Right lung (tissue), 10 donors: Measurements from ENCODE around the gene GADL1. TPM values are rescaled to one million over a fixed set of nuclear protein-coding genes. Genes with fewer than 3 reads are reported as not detected.

Source experiments
- DNase-seq, 2 donors: peaks; one replicate each; pipeline ENCODE4 v3.0.0-alpha.2; 2013
- long read RNA-seq, 8 donors: transcript quantifications; one replicate each; lab custom pipeline, GENCODE V29; 2026
- polyA plus RNA-seq, 5 donors: library from polyadenylated mRNA; unstranded; fragments of 120-200 nt; gene quantifications; one replicate each; pipeline versions ENCODE4 v1.2.1 to v1.2.3, GENCODE V29; 2013; ENCODE audit warnings: inconsistent platforms in 1 of 5, low replicate concordance in 1 of 5; ENCODE audit not compliant: insufficient read length in 5 of 5, insufficient read depth in 1 of 5

GADL1 gene, protein sequence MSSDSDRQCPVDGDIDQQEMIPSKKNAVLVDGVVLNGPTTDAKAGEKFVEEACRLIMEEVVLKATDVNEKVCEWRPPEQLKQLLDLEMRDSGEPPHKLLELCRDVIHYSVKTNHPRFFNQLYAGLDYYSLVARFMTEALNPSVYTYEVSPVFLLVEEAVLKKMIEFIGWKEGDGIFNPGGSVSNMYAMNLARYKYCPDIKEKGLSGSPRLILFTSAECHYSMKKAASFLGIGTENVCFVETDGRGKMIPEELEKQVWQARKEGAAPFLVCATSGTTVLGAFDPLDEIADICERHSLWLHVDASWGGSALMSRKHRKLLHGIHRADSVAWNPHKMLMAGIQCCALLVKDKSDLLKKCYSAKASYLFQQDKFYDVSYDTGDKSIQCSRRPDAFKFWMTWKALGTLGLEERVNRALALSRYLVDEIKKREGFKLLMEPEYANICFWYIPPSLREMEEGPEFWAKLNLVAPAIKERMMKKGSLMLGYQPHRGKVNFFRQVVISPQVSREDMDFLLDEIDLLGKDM
- 1 to 10 TPM in 4 of 5 donors, under 1 TPM in 1; 0.88 to 2.7 (median 1.1) TPM for polyA plus RNA-seq
- long read RNA-seq, donor 1 = 0 reads
- long read RNA-seq, donor 2, partial matches to known transcripts = 0 of 1 reads
- long read RNA-seq, donor 2, other reads (novel, unspliced or antisense) = 0 of 1 reads
- long read RNA-seq, donor 3 = 0 reads
- long read RNA-seq, donor 4 = 0 reads
- long read RNA-seq, donor 5, partial matches to known transcripts = 0 of 1 reads
- long read RNA-seq, donor 5, other reads (novel, unspliced or antisense) = 0 of 1 reads
- long read RNA-seq, donor 6, partial matches to known transcripts = 0 of 2 reads
- long read RNA-seq, donor 6, other reads (novel, unspliced or antisense) = 0 of 2 reads
- long read RNA-seq, donor 7 = 0 reads
- long read RNA-seq, donor 8 = 0 reads

DNA sequence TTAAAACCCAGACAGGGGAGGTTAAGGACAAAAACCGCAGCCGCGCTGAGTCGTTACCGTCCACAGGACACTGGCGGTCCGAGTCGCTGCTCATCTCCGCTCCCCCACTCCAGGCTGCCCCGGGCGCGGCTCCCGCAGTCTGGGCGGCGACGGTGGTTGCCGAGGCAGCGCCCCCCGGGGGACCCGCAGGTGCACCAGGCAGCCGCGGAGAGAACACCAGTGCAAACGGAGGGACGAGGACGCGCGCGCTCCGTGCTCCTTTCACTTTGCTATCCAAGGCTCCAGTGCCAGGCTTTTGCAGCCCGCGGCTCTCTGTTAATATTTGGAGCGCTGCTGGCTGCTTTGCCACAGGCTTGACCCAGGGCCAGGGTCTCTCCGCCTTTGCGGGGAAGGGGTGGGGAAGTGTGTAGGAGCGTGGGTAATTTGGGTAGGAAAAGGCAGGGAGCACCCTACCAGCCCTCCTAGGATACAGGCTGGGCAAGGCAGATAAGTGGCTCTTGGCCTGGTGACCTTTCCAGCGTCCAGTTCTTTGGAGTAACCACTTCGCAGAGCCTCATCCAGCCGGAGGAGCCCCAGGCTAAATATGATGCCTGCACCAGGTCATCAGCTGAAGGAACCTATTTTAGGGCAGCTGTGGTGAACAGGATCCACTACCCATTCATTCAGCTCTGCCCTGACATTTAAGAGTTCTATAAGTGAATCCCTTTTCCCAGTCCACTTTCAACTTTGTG is at the start of gene GADL1:
Gene GADL1, minus strand, starts transcription at position 141 of the 731 bp plus-strand sequence. Its CDS starts 47 bp downstream, at position 94.
- peak in 1 of 2 donors; percentile 39 for DNase-seq

DNA sequence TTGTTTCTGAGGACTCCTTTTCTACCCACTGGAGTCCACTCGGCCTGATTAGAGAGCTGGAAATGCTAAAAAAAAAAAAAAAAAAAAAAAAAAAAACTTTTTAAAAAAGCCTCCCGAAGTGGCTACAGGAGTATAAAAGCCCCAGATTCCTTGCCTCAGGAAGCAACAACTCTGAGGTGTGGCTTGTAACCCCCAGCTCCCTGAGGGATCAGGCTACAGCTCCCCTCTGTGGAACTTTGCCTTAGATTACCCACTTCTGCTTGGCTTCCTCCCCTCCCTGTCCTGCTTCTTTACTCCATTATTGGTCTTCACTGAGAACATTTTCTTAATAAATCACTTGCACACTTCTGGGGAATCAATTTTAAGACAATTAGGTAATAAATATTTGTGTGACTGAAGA is 49.7 kb upstream of the GADL1 start:
- DNase-seq = no peak

DNA sequence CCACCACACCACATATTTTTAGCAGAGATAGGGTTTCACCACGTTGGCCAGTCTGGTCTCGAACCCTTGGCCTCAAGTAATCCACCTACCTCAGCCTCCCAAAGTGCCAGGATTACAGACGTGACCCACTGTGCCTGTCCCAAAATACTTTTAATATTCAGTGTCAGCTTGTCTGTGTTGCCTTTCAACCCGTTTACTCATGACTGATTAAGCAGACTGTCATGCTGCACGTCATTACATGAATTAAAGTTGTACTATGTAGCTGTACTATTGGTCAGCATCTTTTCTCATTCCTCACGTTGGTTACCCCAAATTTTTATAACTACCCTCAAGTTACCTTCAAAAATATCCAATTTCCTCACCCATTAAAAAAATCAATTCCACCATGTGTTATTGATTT is 48.7 kb upstream of the GADL1 start:
- DNase-seq = no peak

DNA sequence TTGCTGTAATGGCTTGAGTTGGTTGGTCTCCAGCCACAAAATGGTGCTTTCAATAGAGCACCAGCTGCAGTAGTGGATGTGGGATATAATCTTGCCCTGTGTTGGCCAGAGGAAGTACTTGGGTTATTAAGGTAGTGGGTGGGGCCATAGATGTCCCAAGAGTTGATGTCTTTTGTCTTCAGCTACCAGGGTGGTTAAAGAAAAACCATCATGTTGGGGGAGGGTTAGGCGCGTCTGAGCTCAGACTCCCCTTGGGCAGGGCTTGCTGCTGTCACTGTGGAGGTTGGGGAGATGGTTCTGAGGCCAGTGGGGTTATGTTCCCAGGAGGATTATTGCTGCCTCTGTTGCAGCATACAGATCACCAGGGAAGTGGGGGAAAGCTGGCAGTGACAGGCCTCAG is 46.9 kb upstream of the GADL1 start:
- DNase-seq = no peak

DNA sequence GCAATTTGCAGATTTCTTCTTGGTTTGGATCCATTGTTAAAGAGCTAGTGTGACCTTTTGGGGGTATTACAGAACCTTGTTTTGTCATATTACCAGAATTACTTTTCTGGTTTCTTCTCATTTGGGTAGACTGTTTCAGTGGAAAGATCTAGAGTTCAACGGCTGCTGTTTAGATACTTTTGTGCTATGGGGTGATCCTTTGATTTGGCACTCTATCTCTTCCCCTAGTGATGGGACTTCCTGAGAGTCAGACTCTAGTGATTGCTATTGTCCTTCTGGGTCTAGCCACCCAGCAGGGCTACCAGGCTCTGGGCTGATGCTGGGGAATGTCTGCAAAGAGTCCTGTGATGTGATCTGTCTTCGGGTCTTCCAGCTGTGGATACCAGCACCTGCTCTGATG is 46.3 kb upstream of the GADL1 start:
- no peak for DNase-seq

DNA sequence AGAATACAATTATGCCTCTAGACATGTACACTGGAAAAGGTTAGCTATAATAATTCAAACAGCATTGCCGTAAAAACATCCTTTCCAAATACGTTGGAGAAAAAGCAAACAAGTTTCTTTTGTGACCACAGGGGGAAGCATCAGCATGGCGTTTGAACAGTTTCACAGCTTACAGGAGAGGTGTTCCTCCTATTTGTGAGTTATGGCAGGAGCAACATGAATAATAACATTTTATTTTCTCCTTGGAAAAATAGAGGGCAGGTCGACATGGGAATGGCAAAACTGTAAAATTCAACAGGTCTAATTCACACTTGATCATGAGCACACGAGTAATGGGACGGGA is 39.7 kb upstream of the GADL1 start:
- DNase-seq = peak; percentile 31 to 42

DNA sequence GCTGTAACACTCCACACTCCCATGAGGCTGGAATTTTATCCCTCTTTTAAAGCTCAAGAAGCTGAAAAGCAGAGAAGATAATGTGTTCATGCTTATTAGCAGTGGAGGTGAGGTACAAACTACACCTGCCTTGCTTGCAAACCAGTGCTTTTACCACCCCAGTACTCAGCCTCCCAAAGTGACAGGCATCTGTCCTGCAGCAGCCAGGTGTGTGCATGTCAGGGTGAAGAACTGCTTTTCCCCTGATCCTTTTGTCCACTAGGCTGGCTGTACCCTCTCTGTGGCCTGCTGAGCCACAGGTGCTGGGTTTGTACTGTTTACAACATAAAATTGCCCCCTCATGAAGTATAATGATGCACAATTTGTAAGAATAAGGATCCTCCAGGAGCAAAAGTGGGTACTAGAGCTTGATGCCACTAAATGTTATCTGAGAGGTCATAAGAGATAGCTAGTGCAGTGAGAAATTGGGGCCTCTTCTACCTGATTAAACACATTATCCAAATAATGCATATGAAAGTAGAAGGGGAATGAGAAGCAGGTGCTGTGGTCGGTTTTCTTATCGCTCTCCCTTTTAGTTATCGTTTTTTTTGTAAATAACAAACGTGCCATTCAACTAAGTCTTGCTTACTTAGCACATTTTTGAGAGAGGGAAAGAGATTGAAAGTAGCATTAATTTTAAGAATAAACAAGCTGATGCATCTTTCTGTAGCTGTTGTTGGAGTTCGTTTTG is 39.2 kb upstream of the GADL1 start:
- DNase-seq = no peak

DNA sequence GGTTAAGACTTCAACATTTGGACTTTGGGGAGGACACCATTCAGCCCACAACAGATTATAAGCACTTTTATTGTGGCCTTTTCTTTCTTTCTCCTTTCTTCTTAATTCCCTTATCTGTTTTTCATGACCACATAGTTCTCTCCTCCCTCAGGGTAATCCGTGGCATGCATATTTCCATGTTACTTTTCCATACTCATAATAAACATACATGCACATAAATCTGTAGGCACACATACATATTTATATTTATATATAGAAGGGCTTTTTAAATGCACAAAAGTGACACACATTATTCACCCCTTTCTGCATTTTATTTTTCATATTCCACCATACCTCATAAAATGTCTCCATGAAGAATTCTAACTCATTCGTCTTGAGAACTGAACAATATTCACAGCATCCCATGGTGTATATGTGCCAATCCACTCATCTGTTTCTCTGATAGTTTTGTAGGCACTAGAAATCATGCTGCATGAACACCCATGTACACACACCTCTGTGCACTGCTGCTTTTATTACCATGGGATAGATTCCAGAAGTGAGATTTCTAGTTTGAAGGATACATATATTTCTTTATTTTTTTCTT is 38.1 kb upstream of the GADL1 start:
- no peak for DNase-seq

DNA sequence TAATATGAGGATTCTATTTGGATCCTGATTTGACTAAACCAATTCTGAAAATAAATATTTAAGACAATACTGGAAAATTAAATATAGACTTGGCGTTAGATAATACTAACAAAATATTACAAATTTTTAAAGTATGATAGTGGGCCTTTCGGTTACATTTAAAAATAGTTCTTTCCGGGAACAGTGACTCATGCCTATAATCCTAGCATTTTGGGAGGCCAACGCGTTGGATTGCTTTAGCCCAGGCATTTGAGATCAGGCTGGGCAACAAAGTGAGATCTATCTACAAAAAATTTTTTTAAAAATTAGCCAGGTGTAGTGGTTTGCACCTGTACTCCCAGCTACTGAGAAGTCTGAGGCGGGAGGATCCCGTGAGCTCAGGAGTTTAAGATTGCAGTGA is 30.3 kb upstream of the GADL1 start:
- DNase-seq = no peak

DNA sequence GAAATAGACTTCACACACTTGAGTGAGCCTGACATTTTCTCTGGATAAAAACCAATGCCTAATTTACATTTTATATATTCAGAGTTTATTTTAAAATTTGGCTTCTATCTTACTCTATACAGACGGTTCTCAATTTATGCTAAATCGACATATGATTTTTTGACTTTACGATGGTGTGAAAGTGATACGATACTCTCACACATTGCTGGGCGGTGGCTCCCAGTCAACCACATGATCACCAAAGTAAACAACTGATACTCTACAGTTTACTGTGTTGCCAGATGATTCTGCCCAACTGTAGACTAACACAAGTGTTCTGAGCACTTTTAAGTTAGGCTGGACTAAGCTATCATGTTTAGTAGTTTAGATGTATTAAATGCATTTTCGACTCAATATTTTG is 25.1 kb upstream of the GADL1 start:
- no peak for DNase-seq

DNA sequence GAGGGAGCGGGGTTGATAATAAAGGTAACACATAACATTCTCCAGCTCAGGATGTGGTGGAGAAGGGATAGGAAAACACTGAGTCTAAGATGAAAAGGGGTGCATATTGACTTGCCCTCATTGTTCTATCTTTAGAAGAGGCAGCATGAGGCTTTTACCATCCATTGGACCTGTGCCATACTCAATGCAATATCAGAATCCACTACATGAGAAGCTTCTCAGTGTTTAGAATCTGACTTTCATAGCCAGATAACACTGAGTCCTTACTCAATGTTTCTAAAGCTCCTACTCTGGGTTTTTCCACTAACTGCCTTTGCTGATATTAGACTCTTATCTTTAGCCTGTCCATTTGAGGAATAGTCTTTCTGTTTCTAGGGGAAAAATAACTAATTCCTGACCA is 24.3 kb upstream of the GADL1 start:
- no peak for DNase-seq

DNA sequence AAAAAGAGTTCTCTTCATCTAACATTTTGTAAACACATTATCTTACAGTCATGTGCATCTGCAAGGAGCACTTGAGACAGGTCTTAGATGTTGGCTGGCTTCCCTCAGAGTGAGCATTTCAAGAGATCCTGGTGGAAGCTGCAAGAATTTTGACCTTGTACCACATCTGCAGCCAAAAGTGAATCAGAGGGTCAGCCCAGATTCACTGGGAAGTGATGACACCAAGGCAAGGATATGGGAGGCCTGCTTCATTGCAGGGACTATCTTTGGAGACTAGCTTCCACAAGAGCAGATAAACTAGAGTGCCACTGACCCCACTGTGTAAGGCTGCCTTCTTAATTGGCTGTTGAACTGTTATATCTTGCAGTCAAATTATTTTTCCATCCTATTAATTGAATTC is 21.3 kb upstream of the GADL1 start:
- no peak for DNase-seq

DNA sequence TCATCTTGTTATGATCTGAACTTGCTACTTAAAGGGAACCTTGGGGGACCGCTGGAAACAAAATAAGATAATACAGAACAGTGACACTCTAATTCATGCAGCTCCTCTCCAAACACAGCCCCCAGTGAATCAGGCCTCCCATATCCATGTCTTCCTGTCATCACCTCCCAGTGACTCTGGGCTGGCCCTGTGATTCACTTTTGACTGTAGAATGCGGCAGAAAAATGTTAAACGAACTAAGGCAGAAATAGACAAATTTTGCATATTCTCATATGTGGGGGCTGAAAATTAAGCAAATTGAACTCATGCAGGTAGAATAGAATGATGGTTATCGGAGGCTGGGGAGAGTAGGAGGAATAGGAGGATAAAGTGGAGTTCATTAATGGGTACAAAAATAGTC is 20.2 kb upstream of the GADL1 start:
- DNase-seq = no peak

DNA sequence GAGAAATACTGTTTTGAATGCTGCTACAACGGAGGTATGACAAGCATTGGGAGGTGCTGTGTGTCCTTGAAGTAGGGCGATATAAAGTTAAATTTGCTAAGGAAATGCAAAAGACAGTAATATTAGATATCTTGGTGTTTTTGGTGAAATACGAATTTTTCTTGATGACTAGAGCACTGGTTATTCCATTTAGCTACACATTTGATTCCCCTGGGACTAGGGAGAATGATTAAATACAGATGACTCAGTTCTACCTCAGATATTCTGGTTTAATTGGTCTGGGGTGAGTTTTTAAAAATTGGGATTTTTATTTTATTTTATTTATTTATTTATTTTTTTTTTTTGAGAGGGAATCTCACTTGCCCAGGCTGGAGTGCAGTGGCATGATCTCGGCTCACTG is 18.7 kb upstream of the GADL1 start:
- DNase-seq = no peak

DNA sequence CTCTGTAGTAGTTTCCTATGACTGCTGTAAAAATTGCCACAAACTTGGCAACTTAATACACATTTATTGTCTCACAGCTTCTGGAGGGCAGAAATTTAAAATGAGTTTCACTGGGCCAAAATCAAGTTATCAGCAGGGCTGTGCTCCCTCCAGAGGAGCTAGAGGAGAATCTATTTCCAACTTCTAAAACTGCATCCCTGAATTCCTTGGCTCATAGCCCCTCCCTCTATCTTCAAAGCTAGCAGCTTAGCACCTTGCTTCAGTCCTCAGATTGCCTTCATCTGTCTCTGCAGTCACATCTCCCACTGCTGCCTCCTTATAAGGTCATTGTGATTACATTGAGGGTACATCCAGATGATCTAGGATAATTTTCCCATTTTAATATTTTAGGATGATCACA is 17.8 kb upstream of the GADL1 start:
- DNase-seq = no peak

DNA sequence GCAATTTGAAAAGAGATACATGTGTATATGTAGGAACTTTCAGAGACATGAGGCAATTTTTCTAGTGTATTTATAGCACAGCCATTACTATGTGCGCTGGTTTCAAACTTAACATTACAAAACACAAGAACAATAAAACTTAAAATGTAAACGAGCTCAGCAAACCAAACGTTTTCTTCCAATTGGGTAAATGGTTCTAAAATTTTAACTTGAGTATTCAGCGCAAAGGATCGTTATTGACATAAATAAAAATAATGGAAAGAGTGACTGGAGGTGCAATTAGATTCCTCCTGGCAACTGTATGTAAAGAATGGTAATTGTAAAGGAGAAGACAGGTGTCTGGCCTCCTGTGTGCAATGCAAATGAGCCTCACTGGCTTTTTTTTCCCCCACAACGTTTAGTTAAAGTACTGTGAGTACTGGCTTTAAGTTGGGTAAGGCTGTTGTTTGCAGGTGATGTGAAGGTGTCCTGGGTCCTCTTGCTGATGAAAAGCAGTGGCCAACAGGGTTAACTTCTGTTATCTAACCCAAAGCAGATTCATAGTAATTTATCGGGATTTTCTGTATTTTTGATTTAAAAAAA is 14.1 kb upstream of the GADL1 start:
- no peak for DNase-seq

DNA sequence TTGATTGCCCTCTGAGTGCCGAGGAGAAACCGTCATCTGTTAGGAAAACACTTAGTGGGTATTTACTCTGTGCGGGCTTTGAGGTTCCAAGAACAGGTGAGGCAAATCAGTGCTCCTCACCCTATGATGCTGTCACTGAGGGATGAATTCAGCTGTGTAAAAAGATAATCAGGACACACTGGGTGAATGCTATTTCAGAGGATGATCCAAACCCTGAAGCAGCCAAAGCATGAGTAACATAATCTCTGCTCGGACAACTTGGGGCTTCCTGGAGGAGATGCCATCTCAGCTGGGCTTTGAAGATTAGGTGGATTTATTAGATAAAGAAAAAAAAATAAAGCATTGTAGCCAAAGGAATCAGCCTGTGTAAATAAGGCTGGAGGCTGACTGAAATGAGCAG is 10.5 kb upstream of the GADL1 start:
- DNase-seq = no peak

DNA sequence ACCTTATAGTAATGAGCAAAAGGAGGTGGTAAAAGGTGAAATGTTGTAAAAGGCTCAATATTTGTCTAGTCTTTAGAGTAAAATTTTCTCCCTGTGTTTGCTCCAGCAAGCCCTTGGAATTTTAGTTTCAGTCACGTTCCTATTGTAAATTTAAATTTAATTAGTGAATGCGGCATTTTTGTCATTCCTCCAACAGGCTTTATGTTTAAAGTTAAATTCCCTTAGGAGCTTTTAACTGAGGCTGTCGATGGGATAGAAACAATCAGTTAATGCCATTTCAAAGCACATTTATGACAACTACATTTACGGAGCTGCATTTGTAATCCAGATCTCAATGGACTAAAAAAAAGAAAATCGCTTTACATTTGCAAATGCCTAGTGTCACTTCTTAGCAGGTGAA is 868 bp upstream of the GADL1 start:
- DNase-seq = no peak

DNA sequence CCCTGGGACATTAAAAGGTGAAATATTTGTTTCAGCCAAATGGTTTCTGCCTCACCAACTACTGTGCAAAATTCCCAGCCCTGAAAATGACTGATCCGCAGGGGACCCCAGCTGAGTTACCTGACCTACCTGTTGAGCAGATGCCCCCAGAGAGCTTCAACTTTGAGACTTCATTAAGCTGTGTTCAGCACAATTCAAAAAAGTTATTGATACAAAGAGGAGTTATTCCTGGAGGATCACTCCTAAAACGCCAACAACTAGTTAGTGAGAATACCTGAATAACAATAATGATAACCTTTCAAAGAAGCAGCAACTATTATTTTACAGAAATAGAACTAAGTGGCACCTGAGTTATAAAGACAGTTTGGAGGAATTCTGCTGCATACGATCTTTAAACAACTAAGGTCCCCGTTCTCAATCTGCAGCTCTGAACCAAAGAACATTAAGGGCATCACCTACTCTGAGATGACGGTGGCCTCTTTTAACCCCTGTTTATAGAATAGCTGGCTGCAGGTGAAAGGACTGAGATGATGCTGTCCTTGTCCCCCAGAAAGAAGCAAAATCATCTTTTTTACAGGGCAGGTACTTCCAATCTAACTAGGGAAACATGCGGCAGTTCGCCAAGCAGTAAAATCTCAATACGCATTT is 659 bp downstream of the GADL1 start:
- no peak for DNase-seq

DNA sequence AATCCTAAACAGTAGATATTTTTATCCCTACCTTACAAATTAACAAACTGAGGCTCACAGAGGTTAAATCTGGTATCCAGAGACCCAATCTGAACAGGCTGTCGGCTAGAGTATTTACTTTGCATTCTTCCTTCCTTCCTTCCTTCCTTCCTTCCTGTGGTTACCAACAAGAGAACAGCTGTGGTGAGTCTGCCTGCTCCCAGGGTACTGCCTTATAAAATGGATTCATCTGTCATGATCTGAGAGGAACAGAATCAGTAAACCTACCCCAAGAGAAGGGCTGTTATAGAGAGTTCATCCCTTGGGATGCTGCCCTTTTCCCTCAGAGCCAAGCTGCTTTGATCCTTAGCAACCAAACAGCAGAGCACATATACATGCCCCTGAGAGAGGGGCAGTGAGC is 3.6 kb downstream of the GADL1 start:
- DNase-seq = no peak
